Esophagus squamous epithelium (tissue), 4 donors: ENCODE results near the gene MRAS.

Source experiments
- POLR2A ChIP-seq, 4 donors: fragments of 450-650 bp; IDR thresholded peaks; one replicate each; pipeline ENCODE4 v1.6.1; 2017; ENCODE audit warnings: antibody characterized with exemption in 4 of 4, mild to moderate bottlenecking in 4 of 4, moderate library complexity in 3 of 4
- TF ChIP-seq, protein P1 (sequence below), 6 experiments: fragments of 450-650 bp in 4 of 6; fragments of 200-600 bp in 2 of 6; sonication (generic) in 2 of 6; IDR thresholded peaks; one replicate each; pipeline ENCODE4 v1.5.1; 2016 to 2019; ENCODE audit warnings: antibody characterized with exemption in 6 of 6, mild to moderate bottlenecking in 4 of 6, moderate library complexity in 4 of 6

DNA sequence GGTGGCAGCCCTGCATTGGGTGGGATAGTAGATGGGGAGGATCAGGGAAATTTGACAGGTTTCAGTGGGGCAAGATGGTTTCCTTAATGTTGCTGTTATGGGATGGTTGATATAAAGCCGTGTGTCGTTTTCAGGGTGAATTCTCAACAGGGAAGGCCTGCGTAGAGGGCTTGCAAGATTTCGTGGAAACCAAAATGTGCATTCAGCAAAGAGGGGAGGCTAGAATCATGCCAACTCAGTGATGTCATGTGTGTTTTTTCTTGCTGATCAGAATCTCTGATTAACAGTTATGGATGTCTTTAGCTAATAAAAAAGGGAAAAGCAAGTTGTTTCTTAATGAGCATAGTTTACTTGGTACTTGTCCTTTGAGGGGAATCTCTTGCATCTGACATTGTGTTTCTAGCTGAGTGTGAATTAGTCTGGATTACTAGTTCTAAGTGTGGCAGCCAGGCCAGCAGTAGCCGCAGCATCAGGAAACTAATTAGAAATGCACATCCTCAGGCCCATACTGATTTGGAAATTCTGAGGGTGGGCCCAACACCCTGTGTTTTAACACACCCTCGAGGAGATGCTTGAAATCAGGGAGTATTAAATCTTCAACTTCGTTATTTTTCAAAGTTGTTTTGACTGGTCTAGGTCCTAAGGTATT is 24.8 kb downstream of the MRAS start:
- TF ChIP-seq, protein P1, sequence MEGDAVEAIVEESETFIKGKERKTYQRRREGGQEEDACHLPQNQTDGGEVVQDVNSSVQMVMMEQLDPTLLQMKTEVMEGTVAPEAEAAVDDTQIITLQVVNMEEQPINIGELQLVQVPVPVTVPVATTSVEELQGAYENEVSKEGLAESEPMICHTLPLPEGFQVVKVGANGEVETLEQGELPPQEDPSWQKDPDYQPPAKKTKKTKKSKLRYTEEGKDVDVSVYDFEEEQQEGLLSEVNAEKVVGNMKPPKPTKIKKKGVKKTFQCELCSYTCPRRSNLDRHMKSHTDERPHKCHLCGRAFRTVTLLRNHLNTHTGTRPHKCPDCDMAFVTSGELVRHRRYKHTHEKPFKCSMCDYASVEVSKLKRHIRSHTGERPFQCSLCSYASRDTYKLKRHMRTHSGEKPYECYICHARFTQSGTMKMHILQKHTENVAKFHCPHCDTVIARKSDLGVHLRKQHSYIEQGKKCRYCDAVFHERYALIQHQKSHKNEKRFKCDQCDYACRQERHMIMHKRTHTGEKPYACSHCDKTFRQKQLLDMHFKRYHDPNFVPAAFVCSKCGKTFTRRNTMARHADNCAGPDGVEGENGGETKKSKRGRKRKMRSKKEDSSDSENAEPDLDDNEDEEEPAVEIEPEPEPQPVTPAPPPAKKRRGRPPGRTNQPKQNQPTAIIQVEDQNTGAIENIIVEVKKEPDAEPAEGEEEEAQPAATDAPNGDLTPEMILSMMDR (IDR thresholded peaks at IDR 0.05) = no peak
- TF ChIP-seq POLR2A (IDR thresholded peaks at IDR 0.05) = no peak
